Lower lobe of right lung (tissue), 2 donors: ENCODE data around the gene PVALB. TPM values are rescaled to one million over a fixed set of nuclear protein-coding genes. Genes with fewer than 3 reads are reported as not detected.

ENCODE experiments used
- ATAC-seq, 2 donors: fragments of 200-7000 bp; cut with Tn5 transposase; one replicate each; pipeline ENCODE4 v1.9.1; 2020 to 2022; ENCODE audit warnings: mild to moderate bottlenecking in 2 of 2, moderate library complexity in 2 of 2
- DNase-seq: peaks from one replicate; pipeline ENCODE4 v3.0.0-alpha.2; 2020
- H3K27ac ChIP-seq: fragments of 200-600 bp; one replicate; pipeline ENCODE4 v1.8.0; 2022
- H3K27me3 ChIP-seq: fragments of 200-600 bp; one replicate; pipeline ENCODE4 v1.8.0; 2022; ENCODE audit warnings: low read depth
- H3K36me3 ChIP-seq: fragments of 200-600 bp; one replicate; pipeline ENCODE4 v1.8.0; 2022; ENCODE audit warnings: mild to moderate bottlenecking
- H3K4me1 ChIP-seq: fragments of 200-600 bp; one replicate; pipeline ENCODE4 v1.8.0; 2022
- H3K4me3 ChIP-seq: fragments of 200-600 bp; one replicate; pipeline ENCODE4 v1.8.0; 2022; ENCODE audit warnings: mild to moderate bottlenecking
- H3K9me3 ChIP-seq: fragments of 200-600 bp; one replicate; pipeline ENCODE4 v1.8.0; 2022
- CTCF ChIP-seq: fragments of 200-600 bp; IDR thresholded peaks from one replicate; pipeline ENCODE4 v1.8.0; 2022; ENCODE audit warnings: antibody characterized with exemption, mild to moderate bottlenecking
- intact Hi-C: fragments of 100-400 bp; cut with DNase I; formaldehyde crosslinking; loops from one replicate; pipeline ENCODE4 v1.11.0; 2022
- long read RNA-seq: library from polyadenylated mRNA; unstranded; transcript quantifications from one replicate; pipeline ENCODE4 v2.0.0, GENCODE V29; 2021
- total RNA-seq: library from RNA; stranded (reverse); fragmentation: NEBNext Ultra II Directional; extraction: Animal tissue kit (Norgen Biotek cat#: 25700); gene quantifications from one replicate; pipeline ENCODE4 v1.2.1, GENCODE V29; 2021
- donor health status: DM: no; HTN: yes; CAD: no; lungs with severe emphysema.

PVALB gene
- total RNA-seq = 4.5 TPM
- long read RNA-seq, partial matches to known transcripts = 0 of 1 reads
- long read RNA-seq, other reads (novel, unspliced or antisense) = 0 of 1 reads

GRCh38 chr22:36816636-36817524, at the start of gene PVALB:
TSS of gene PVALB (minus strand) at chr22:36817035. CDS start at chr22:36817005, 30 bp downstream.
- H3K27ac ChIP-seq = no peak within 1 kb of the TSS
- H3K36me3 ChIP-seq = no peaks in the 10 kb centered on the region
- peak; percentile 82 to 85 for ATAC-seq
- peak within 1 kb of the TSS; percentile 39 for H3K4me3 ChIP-seq
- H3K27me3 ChIP-seq = peaks cover 73% of the 10 kb centered on the region
- peak; percentile 50 for DNase-seq
- intact Hi-C loops = no loop called here
- no peak for TF ChIP-seq CTCF
- peaks cover 14% of the 10 kb centered on the region for H3K4me1 ChIP-seq
- no peaks in the 10 kb centered on the region for H3K9me3 ChIP-seq

DNA sequence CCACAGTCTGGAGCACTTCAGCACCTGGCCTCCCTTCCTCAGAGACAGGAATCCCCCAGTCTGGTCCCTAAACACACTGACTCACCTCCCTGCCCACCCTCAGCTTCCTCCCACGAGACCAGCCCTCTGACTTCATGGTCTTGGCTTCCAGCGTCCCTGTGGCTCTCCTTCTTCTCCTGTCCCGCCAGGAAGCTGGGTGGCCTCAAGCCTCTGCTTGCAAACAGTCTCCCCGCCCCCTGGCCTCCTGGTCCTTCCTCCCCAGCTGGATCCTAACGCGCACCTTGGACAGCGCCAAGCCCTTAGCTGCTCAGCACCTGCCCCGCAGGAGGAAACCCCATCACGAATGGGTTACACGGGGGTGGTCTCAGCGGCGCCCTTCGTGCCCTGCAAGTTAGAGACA, 48.5 kb upstream of the PVALB start:
- no peak for TF ChIP-seq CTCF

DNA sequence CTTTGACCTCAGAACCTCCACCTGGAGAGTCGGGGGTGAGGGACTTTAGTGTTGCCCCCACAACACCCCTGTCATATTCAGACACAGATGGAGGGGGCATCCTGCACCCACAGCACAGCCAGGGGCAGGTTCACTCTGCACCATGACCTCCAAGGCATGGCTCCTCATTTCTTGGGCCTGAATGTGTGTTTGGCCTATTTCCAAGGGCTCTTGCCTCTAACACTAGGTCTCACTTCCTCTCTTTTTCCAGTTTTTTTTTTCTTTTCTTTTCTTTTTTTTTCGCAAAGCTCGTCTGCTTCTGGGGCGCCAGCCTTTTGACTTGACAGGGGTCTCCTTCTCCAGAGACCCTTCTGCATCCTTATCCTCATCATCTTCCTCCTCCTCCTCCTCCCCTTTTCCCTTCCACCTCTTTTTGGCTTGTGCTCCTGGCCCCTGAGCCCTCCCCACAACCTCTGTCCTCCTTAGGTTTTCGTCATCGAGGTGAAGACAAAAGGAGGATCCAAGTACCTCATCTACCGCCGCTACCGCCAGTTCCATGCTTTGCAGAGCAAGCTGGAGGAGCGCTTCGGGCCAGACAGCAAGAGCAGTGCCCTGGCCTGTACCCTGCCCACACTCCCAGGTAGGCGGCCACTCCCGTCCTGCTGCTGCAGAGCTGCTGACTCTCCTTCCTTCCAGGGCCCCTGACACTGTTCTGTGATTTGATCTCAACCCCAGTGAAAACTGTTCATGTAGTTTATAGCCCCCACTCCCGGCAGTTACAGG, 47.8 kb upstream of the PVALB start:
- no peaks in the 10 kb centered on the region for H3K9me3 ChIP-seq
- no peak for TF ChIP-seq CTCF
- peaks cover 7% of the 10 kb centered on the region for H3K4me1 ChIP-seq
- H3K27me3 ChIP-seq = no peaks in the 10 kb centered on the region
- DNase-seq (no peak), ATAC-seq (no peak)
- no peak overlapping the region for H3K27ac ChIP-seq
- no peak overlapping the region for H3K4me3 ChIP-seq
- no peaks in the 10 kb centered on the region for H3K36me3 ChIP-seq
- intact Hi-C loops = no loop called here

More for the DNA sequence above, 48.5 kb upstream of the PVALB start:
- Histone ChIP-seq H3K27ac (no peak overlapping the region), H3K9me3 (no peaks in the 10 kb centered on the region), H3K27me3 (no peaks in the 10 kb centered on the region), H3K36me3 (no peaks in the 10 kb centered on the region), H3K4me3 (no peak overlapping the region), H3K4me1 (peaks cover 7% of the 10 kb centered on the region)
- no peak for ATAC-seq
- DNase-seq = no peak
- intact Hi-C loops = no loop called here

- TF ChIP-seq CTCF = no peak
- intact Hi-C loops = no loop called here
- H3K27ac ChIP-seq = no peak overlapping the region
- no peaks in the 10 kb centered on the region for H3K9me3 ChIP-seq
- H3K4me1 ChIP-seq = peaks cover 7% of the 10 kb centered on the region
- DNase-seq (no peak), ATAC-seq (no peak)
- no peak overlapping the region for H3K4me3 ChIP-seq
- H3K36me3 ChIP-seq = no peaks in the 10 kb centered on the region
- H3K27me3 ChIP-seq = no peaks in the 10 kb centered on the region
Measured at GRCh38 chr22:36863979-36864378, 47.1 kb upstream of the PVALB start.

DNA sequence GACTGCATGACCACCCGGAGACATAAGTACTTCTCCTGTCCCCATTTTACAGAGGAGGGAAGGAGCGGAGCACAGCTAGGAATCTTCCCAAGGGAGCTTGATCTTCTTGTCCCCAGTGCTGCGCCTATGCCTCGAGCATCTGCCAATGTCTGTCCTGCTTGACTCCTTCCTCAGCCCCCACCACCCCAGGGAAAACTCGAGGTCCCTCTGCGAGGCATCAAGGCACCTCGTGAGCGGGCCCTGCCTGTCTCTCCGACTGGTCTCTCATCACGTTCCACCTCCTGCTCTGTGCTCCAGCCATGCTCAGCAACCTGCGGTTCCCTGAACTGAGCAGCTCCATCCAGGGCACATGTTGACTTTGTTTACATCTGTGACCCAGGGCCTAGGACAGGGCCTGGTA, 46.4 kb upstream of the PVALB start:
- TF ChIP-seq CTCF = no peak
- intact Hi-C loops = no loop called here
- peaks cover 7% of the 10 kb centered on the region for H3K4me1 ChIP-seq
- H3K36me3 ChIP-seq = no peaks in the 10 kb centered on the region
- no peak overlapping the region for H3K27ac ChIP-seq
- no peaks in the 10 kb centered on the region for H3K27me3 ChIP-seq
- no peaks in the 10 kb centered on the region for H3K9me3 ChIP-seq
- ATAC-seq = no peak
- no peak overlapping the region for H3K4me3 ChIP-seq
- no peak for DNase-seq
